Mononuclear cell (primary cell): ENCODE results near the gene TRPC4. TPM values are rescaled to one million over a fixed set of nuclear protein-coding genes. Genes with fewer than 3 reads are reported as not detected.

ENCODE experiments used
- H3K27me3 ChIP-seq: 2 replicates; pipeline ENCODE4 v1.6.0; 2011; ENCODE audit warnings: low read length, control low read depth; ENCODE audit not compliant: insufficient read depth
- H3K4me1 ChIP-seq: 2 replicates; pipeline ENCODE4 v1.5.1; 2011; ENCODE audit warnings: mild to moderate bottlenecking, low read length, control low read depth; ENCODE audit not compliant: insufficient read depth
- H3K4me3 ChIP-seq: 2 replicates; pipeline ENCODE4 v1.5.1; 2011; ENCODE audit warnings: mild to moderate bottlenecking, low read length, moderate library complexity
- H3K9me3 ChIP-seq: 2 replicates; pipeline ENCODE4 v1.5.1; 2011; ENCODE audit warnings: low read depth, mild to moderate bottlenecking, control low read depth, low read length
- total RNA-seq: library from RNA; depleted of rRNA; stranded (reverse); fragments of >200 nt; gene quantifications from one replicate; pipeline ENCODE4 v1.2.3, GENCODE V29; 2012

Gene TRPC4
- total RNA-seq, 1 donor = not detected

- Histone ChIP-seq H3K9me3 (no peaks in the 10 kb centered on the region), H3K4me1 (no peaks in the 10 kb centered on the region), H3K27me3 (no peaks in the 10 kb centered on the region), H3K4me3 (no peak overlapping the region)
Measured at GRCh38 chr13:37775871-37776270, 93.7 kb downstream of the TRPC4 start.

DNA sequence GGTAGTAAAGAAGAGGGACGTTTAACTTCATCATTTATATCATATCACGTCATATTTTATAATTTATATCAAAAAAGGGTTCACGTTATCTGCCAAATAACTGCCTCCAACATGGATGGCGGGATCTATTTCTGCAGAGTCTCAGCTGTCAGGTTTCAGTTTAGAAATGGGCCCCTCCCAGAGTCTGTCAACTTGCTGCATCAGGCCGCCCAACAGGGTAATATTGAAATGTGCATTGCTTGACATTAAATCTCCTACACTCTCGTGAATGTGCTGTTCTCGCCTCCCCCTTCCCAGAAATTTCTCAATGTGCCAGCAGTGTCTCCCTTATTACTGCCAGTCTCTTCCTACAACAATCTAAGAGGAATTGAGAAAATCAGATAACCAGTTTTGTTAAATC, 96.9 kb downstream of the TRPC4 start:
- Histone ChIP-seq H3K4me1 (no peaks in the 10 kb centered on the region), H3K27me3 (no peaks in the 10 kb centered on the region), H3K9me3 (no peaks in the 10 kb centered on the region), H3K4me3 (no peak overlapping the region)

DNA sequence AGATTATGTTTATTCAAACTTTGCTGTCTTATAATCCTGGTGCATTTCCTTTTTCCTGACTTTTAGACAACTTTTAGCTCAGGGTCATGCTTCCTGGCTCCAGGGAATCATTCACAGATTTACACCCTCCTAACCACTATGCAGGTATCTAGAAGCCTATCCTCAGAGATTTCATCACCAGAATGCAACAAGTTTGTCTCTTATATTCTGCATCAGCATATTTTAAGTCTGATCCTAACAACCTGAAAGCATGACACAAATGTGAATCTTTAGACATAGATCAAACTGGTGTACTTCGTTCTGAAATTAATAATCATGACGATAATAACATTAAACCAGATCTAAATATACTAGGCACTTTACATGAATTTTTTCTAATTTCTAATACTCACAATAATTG, 100.0 kb downstream of the TRPC4 start:
- Histone ChIP-seq H3K4me1 (no peaks in the 10 kb centered on the region), H3K4me3 (no peak overlapping the region), H3K27me3 (no peaks in the 10 kb centered on the region), H3K9me3 (no peaks in the 10 kb centered on the region)

- Histone ChIP-seq H3K27me3 (no peaks in the 10 kb centered on the region), H3K9me3 (no peaks in the 10 kb centered on the region), H3K4me1 (no peaks in the 10 kb centered on the region), H3K4me3 (no peak overlapping the region)
Measured at GRCh38 chr13:37769078-37769477, 100.5 kb downstream of the TRPC4 start.

DNA sequence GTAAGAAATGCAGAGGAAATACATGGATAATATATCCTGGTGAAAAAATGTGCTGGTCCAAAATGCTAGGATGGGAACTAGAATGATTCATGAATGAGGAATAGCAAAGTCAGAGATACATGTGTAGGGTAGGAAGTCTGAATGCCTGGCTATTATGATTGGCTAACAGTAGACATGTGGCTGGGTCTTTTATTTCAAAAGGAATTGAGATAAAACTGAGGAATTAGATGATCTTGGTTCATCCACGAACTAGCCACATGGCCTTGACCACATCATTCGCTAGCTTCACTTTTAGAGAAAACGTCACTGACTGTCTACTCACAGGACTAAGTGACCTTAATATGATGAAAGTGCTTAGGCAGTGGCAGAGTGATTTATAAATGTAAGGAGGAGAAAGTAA, 103.1 kb downstream of the TRPC4 start:
- Histone ChIP-seq H3K27me3 (no peaks in the 10 kb centered on the region), H3K9me3 (no peaks in the 10 kb centered on the region), H3K4me3 (no peak overlapping the region), H3K4me1 (no peaks in the 10 kb centered on the region)

DNA sequence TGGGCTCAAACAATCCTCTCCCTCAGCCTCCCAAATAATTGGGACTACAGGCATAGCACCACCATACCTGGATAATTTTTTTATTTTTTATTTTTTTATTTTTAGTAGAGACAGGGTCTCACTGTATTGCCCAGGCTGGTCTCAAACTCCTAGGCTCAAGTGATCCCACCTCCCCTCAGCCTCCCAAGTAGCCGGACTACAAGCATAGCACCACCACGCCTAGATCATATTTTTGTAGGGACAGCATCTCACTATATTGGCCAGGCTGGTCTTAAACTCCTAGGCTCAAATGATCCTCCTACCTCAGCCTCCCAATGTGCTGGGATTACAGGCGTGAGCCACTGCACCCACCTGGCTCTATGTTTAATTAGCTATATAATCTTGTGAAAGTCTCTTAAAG, 114.2 kb downstream of the TRPC4 start:
- no peaks in the 10 kb centered on the region for H3K9me3 ChIP-seq
- no peaks in the 10 kb centered on the region for H3K27me3 ChIP-seq
- H3K4me1 ChIP-seq = no peaks in the 10 kb centered on the region
- H3K4me3 ChIP-seq = no peak overlapping the region

DNA sequence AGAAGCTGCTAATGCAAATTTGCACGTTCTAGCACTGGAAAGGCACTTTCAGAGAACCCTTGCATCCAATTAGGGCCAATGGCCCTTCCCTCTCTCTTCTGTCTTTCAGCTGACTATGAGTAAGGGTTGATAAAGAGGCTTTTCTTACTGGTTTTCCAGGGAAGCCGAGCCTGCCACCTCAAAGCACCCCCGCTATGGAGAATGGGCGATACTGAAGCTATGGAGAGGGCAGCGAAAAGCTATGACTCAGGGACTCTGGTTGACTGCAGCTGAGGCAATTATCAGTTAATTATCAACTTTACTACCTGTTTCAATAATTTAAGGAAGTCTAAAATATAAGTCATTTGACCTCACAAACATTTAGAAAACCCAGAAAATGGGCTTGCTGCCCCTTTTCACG, 115.8 kb downstream of the TRPC4 start:
- no peaks in the 10 kb centered on the region for H3K4me1 ChIP-seq
- H3K27me3 ChIP-seq = no peaks in the 10 kb centered on the region
- H3K9me3 ChIP-seq = no peaks in the 10 kb centered on the region
- H3K4me3 ChIP-seq = no peak overlapping the region

DNA sequence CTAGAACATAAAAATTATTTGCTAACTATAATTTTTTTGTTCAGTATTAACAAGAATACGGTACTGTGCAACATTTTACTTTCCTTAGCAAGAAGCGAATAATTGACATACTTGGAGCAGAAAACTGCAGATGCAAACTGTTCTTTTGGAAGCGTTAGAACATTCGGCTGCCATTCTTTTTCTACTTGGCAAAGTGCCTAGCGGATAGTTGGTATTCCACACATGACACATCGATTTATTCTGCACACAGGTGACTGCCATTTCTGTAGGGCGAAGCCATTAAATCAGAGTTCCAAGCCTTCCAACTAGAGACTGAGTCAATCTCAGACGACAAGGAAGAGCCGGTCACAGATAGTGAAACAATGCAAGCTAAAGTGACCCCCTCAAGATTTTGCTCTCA, 117.4 kb downstream of the TRPC4 start:
- Histone ChIP-seq H3K27me3 (no peaks in the 10 kb centered on the region), H3K4me3 (no peak overlapping the region), H3K4me1 (no peaks in the 10 kb centered on the region)

DNA sequence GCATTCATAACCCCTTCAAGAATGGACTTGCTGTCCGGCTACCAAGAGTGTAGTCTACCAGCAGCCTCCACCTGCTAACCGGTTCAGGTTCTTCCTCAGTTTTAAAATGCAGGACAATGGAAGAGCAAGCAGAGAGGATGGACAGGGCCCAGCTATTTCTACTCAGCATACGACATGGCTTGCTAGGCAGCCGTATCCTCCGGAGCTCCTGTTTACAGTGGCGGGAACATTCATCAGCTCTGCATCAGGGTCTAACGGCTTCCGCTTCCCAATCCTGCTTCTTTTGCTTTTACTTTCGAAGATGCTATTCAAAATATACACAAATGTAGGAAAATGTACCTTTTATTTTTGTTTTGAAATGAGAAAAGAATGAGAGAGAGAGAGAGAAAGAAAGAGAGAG, 118.5 kb downstream of the TRPC4 start:
- H3K4me3 ChIP-seq = no peak overlapping the region
- H3K9me3 ChIP-seq = no peaks in the 10 kb centered on the region
- no peaks in the 10 kb centered on the region for H3K27me3 ChIP-seq
- H3K4me1 ChIP-seq = no peaks in the 10 kb centered on the region

More for the DNA sequence above, 117.4 kb downstream of the TRPC4 start:
- no peaks in the 10 kb centered on the region for H3K9me3 ChIP-seq

DNA sequence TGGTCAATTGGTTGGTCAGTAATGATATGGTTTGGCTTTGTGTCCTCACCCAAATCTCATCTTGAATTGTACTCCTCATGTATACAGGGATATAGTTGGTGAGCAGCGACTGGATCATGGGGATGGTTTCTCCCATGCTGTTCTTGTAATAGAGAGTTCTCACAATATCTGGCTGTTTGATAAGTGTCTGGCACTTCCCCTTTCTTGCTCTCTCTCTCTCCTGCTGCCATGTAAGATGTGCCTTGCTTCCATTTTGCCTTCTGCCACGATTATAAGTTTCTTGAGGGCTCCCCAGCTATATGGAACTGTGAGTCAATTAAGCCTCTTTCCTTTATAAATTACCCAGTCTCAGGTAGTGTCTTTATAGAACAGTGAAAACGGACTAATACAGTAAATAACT, 120.7 kb downstream of the TRPC4 start:
- no peaks in the 10 kb centered on the region for H3K27me3 ChIP-seq
- H3K4me3 ChIP-seq = no peak overlapping the region
- H3K4me1 ChIP-seq = no peaks in the 10 kb centered on the region
- H3K9me3 ChIP-seq = no peaks in the 10 kb centered on the region

DNA sequence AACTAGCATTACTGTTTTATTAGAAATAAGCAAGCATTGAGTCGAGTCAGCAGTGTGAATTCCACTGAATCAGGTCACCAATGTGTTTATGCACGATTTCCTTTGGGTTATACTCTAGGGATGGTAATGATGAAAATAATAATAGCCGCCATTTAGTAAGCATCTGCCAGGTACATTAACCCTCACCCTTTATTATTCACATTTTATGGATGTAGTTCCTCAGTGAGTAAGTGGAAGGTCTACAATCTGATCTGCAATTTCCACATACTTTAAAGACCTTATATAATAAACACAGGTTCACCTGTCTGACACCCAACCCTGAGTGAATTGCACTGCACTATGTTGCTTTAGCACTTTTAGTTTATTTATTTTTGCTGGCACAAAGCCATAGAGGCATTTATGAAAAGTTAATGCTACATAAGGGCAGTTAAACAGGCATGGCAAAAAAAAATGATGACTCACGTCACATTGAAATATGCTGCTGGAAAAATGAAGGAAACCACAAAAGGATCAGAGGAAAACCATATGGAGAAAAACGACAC, 122.4 kb downstream of the TRPC4 start:
- Histone ChIP-seq H3K4me1 (no peaks in the 10 kb centered on the region), H3K9me3 (no peaks in the 10 kb centered on the region), H3K27me3 (no peaks in the 10 kb centered on the region), H3K4me3 (no peak overlapping the region)

- no peaks in the 10 kb centered on the region for H3K27me3 ChIP-seq
- H3K4me3 ChIP-seq = no peak overlapping the region
- no peaks in the 10 kb centered on the region for H3K4me1 ChIP-seq
- H3K9me3 ChIP-seq = no peaks in the 10 kb centered on the region
Measured at GRCh38 chr13:37741536-37741935, 128.0 kb downstream of the TRPC4 start.

DNA sequence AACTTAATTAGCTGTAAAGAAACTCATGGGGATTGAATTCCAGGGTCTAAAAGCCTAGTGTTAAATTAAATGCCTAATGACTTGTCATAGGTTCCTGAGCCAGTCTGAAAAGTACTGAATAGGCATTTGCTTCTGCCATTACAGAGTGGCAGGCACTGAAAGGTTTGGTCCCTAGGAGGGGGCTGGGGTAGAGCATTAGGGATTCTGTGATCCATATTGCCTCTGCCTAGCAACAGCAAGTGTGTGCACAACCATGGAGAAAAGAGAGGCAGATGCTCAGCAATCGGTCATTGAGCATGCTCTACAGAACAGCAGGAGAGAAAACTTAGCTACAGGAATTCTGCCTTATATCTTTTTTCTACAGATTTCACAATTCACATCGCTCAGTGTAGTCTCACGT, 133.5 kb downstream of the TRPC4 start:
- Histone ChIP-seq H3K4me1 (no peaks in the 10 kb centered on the region), H3K9me3 (no peaks in the 10 kb centered on the region), H3K4me3 (no peak overlapping the region), H3K27me3 (no peaks in the 10 kb centered on the region)

DNA sequence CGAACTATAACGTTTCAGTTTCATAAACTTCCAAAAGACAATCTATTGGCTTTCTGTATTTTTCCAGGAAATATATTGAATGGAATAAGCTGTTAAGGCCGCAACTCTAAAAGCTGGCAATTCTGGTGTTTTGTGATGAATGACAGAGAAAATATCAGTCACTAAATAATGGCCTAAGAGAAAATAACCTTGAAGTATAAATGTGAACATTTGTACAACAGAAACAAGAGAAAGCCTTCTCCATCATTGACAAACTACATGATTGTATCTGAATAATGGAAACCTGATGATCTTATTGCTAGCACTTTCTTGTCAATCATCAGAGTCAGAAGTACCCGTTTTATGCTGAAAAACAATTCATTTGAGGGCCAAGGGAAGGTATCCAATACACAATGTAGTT, 134.3 kb downstream of the TRPC4 start:
- Histone ChIP-seq H3K9me3 (no peaks in the 10 kb centered on the region), H3K4me1 (no peaks in the 10 kb centered on the region), H3K4me3 (no peak overlapping the region), H3K27me3 (no peaks in the 10 kb centered on the region)

GRCh38 chr13:37729876-37730275, 139.7 kb downstream of the TRPC4 start:
- H3K27me3 ChIP-seq = no peaks in the 10 kb centered on the region
- H3K4me3 ChIP-seq = no peak overlapping the region

DNA sequence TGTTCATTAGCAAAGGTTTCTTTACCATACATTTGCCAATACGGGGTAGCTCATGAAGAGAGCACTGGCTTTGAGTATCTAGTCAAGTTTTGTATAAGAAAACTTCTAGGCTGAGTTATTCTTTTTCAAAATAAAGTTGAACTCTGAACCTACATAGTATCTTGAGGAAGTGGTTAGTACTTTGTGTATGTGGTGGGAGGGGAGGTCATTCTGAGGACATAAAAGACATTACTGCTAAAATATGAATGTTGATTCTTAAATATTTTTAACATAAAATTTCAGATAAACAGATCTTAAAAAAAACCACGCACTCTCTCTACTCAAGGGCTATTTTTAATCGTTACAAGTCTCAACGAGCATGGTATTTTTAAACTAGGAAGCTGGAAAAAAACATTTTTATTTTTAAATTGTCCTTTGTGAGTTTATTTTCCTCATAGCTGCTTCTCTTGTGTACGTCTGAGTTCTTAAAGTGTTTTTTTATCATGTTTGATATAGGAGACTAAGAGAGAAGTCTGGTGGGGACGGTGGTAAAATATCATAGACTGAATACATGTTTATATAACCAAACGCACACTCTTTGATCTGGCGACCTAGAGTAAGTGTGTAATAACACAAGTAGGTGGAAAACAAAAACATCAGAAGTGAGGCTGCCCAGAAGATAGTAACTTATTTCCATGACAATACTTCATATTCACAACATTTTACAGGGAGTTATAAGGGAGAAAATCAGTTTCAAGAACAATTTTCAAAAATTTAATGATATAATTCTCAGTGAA, 153.0 kb downstream of the TRPC4 start:
- no peaks in the 10 kb centered on the region for H3K4me1 ChIP-seq
- no peak overlapping the region for H3K4me3 ChIP-seq
- no peaks in the 10 kb centered on the region for H3K27me3 ChIP-seq
- no peaks in the 10 kb centered on the region for H3K9me3 ChIP-seq

More at GRCh38 chr13:37729876-37730275, 139.7 kb downstream of the TRPC4 start:
- no peaks in the 10 kb centered on the region for H3K4me1 ChIP-seq
- H3K9me3 ChIP-seq = no peaks in the 10 kb centered on the region
